H9 (cell line): ENCODE data around the gene LPAR6. TPM values are rescaled to one million over a fixed set of nuclear protein-coding genes. Genes with fewer than 3 reads are reported as not detected.
A peak's percentile ranks its signal among the peaks of the same experiment; 100 is the strongest.

Experiments used
- DNase-seq: peaks from one replicate; pipeline ENCODE4 v3.0.0-alpha.2; 2017
- H2AFZ ChIP-seq: one replicate; pipeline ENCODE4 v1.6.1; 2013; ENCODE audit warnings: mild to moderate bottlenecking, low read length, control low read depth, moderate library complexity
- H2AK5ac ChIP-seq: 2 replicates; pipeline ENCODE4 v1.6.1; 2013; ENCODE audit warnings: low read length, control low read depth, mixed read lengths; ENCODE audit not compliant: insufficient read length
- H2BK120ac ChIP-seq: one replicate; pipeline ENCODE4 v1.6.1; 2013; ENCODE audit warnings: low read depth, mild to moderate bottlenecking, low read length, control low read depth, inconsistent platforms; ENCODE audit not compliant: poor library complexity, severe bottlenecking
- H2BK12ac ChIP-seq: 2 replicates; pipeline ENCODE4 v1.6.1; 2013; ENCODE audit warnings: low read length, control low read depth, mixed read lengths, low read depth; ENCODE audit not compliant: insufficient read length
- H2BK15ac ChIP-seq: 2 replicates; pipeline ENCODE4 v1.6.1; 2013; ENCODE audit warnings: low read depth, low read length, control low read depth
- H2BK20ac ChIP-seq: one replicate; pipeline ENCODE4 v1.6.1; 2013; ENCODE audit warnings: low read depth, mild to moderate bottlenecking, low read length, control low read depth, inconsistent platforms; ENCODE audit not compliant: poor library complexity, severe bottlenecking
- H2BK5ac ChIP-seq: 2 replicates; pipeline ENCODE4 v1.6.1; 2013; ENCODE audit warnings: low read length, control low read depth, mixed read lengths; ENCODE audit not compliant: insufficient read length
- H3K14ac ChIP-seq: 2 replicates; pipeline ENCODE4 v1.6.1; 2013; ENCODE audit warnings: low read length, control low read depth; ENCODE audit not compliant: insufficient read depth
- H3K18ac ChIP-seq: 2 replicates; pipeline ENCODE4 v1.6.1; 2013; ENCODE audit warnings: low read depth, mild to moderate bottlenecking, mixed read lengths, low read length, control low read depth; ENCODE audit not compliant: insufficient read length
- H3K23ac ChIP-seq: 2 replicates; pipeline ENCODE4 v1.6.1; 2013; ENCODE audit warnings: low read length, control low read depth, mixed read lengths, low read depth; ENCODE audit not compliant: insufficient read length
- H3K23me2 ChIP-seq: 2 replicates; pipeline ENCODE4 v1.6.1; 2013; ENCODE audit warnings: low read depth, mild to moderate bottlenecking, mixed read lengths, low read length, control low read depth; ENCODE audit not compliant: insufficient read length, poor library complexity, severe bottlenecking
- H3K27ac ChIP-seq: 2 replicates; pipeline ENCODE4 v1.5.1; 2013; ENCODE audit warnings: low read length, control low read depth, mixed read lengths, low read depth; ENCODE audit not compliant: insufficient read length
- H3K27me3 ChIP-seq: 2 replicates; pipeline ENCODE4 v1.6.1; 2013; ENCODE audit warnings: low read length, control low read depth, inconsistent platforms; ENCODE audit not compliant: insufficient read depth
- H3K4ac ChIP-seq: 2 replicates; pipeline ENCODE4 v1.6.1; 2013; ENCODE audit warnings: low read depth, mild to moderate bottlenecking, control low read depth, inconsistent platforms, low read length, moderate library complexity
- H3K4me1 ChIP-seq: 2 replicates; pipeline ENCODE4 v1.6.1; 2013; ENCODE audit warnings: low read length, control low read depth, inconsistent platforms; ENCODE audit not compliant: insufficient read depth
- H3K4me2 ChIP-seq: 2 replicates; pipeline ENCODE4 v1.6.1; 2013; ENCODE audit warnings: low read length, control low read depth, mixed read lengths; ENCODE audit not compliant: insufficient read length, insufficient read depth
- H3K56ac ChIP-seq: 2 replicates; pipeline ENCODE4 v1.6.1; 2013; ENCODE audit warnings: low read depth, mild to moderate bottlenecking, mixed read lengths, low read length, control low read depth; ENCODE audit not compliant: insufficient read length
- H3K79me1 ChIP-seq: 2 replicates; pipeline ENCODE4 v1.6.1; 2013; ENCODE audit warnings: low read depth, mild to moderate bottlenecking, moderate library complexity, low read length, control low read depth, inconsistent platforms; ENCODE audit not compliant: insufficient read depth, poor library complexity, severe bottlenecking
- H3K79me2 ChIP-seq: 2 replicates; pipeline ENCODE4 v1.6.1; 2013; ENCODE audit warnings: low read length, control low read depth, inconsistent platforms; ENCODE audit not compliant: insufficient read depth
- H3K9ac ChIP-seq: 2 replicates; pipeline ENCODE4 v1.6.1; 2013; ENCODE audit warnings: low read length, control low read depth, mixed read lengths; ENCODE audit not compliant: insufficient read length; ENCODE audit errors: extremely low read depth
- H3K9me3 ChIP-seq: one replicate; pipeline ENCODE4 v1.6.1; 2013; ENCODE audit warnings: low read depth, low read length, inconsistent platforms; ENCODE audit not compliant: control insufficient read depth
- H3T11ph ChIP-seq: one replicate; pipeline ENCODE4 v1.6.1; 2013; ENCODE audit warnings: mild to moderate bottlenecking, low read length, control low read depth, inconsistent platforms
- H4K20me1 ChIP-seq: one replicate; pipeline ENCODE4 v1.6.1; 2013; ENCODE audit not compliant: control insufficient read depth, insufficient read length, insufficient read depth
- H4K5ac ChIP-seq: 2 replicates; pipeline ENCODE4 v1.6.1; 2013; ENCODE audit warnings: low read depth, mild to moderate bottlenecking, mixed read lengths, low read length, control low read depth; ENCODE audit not compliant: insufficient read length
- H4K8ac ChIP-seq: replicated peaks from 2 replicates; pipeline ENCODE4 v1.6.1; 2013; ENCODE audit warnings: low read length, control low read depth, mixed read lengths, low read depth; ENCODE audit not compliant: insufficient read length
- H4K91ac ChIP-seq: 2 replicates; pipeline ENCODE4 v1.6.1; 2013; ENCODE audit warnings: low read depth, mild to moderate bottlenecking, moderate library complexity, mixed read lengths, low read length, control low read depth; ENCODE audit not compliant: insufficient read length
- H3K27ac Mint-ChIP-seq, 3 experiments: 2 replicates in 2 of 3; 3 replicates in 1 of 3; pipeline ENCODE4 v1.8.0; 2020 to 2021; ENCODE audit warnings: mixed read lengths in 3 of 3, mild to moderate bottlenecking in 1 of 3, moderate library complexity in 1 of 3
- H3K27me3 Mint-ChIP-seq: 2 replicates; pipeline ENCODE4 v1.8.0; 2021; ENCODE audit warnings: low read depth, mild to moderate bottlenecking, moderate library complexity, mixed read lengths
- H3K36me3 Mint-ChIP-seq, 3 experiments: 2 replicates in 2 of 3; 3 replicates in 1 of 3; pipeline ENCODE4 v1.8.0; 2020 to 2021; ENCODE audit warnings: low read depth in 3 of 3, mixed read lengths in 3 of 3; ENCODE audit not compliant: insufficient read depth in 1 of 3
- H3K4me1 Mint-ChIP-seq, 2 experiments: 2 replicates each; pipeline ENCODE4 v1.8.0; 2020; ENCODE audit warnings: mixed read lengths in 2 of 2
- H3K4me3 Mint-ChIP-seq, 2 experiments: 2 replicates in 1 of 2; 3 replicates in 1 of 2; pipeline ENCODE4 v1.8.0; 2020 to 2021; ENCODE audit warnings: mild to moderate bottlenecking in 2 of 2, mixed read lengths in 2 of 2, moderate library complexity in 1 of 2
- H3K9me3 Mint-ChIP-seq, 2 experiments: 2 replicates in 1 of 2; 3 replicates in 1 of 2; pipeline ENCODE4 v1.8.0; 2020; ENCODE audit warnings: mild to moderate bottlenecking in 2 of 2, mixed read lengths in 2 of 2, moderate library complexity in 1 of 2
- CTCF ChIP-seq: fragments of 200-600 bp; sonication (generic); conservative IDR thresholded peaks from 3 replicates; pipeline ENCODE4 v1.8.0; 2021; ENCODE audit warnings: antibody characterized with exemption, mild to moderate bottlenecking
- WGBS: extraction: QIAGEN DNeasy Blood & Tissue Kit; methylation state at CpG from one replicate; pipeline ENCODE4 v1.1.7; 2013; ENCODE audit warnings: missing lambda C conversion rate, low lambda C conversion rate, mixed read lengths; ENCODE audit not compliant: insufficient read length; ENCODE audit errors: extremely low coverage; 5-methylcytosine and 5-hydroxymethylcytosine counted together
- total RNA-seq: library from RNA; stranded (reverse); gene quantifications from 2 replicates; pipeline ENCODE4 v1.2.1, GENCODE V29; 2021

Gene LPAR6
- total RNA-seq, 1 experiment from 2014 or later: 4.2 TPM

- Histone ChIP-seq H3K79me1 (no peaks in the 10 kb centered on the region), H4K5ac (no peak overlapping the region), H3K27ac (no peak overlapping the region), H2AK5ac (no peak overlapping the region), H3K4me1 (no peaks in the 10 kb centered on the region; the same call in 1 of the 2 replicates), H3K14ac (no peak overlapping the region), H2BK120ac (no peak overlapping the region), H2BK5ac (no peak overlapping the region), H2BK12ac (no peak overlapping the region), H3K27me3 (no peaks in the 10 kb centered on the region), H3K4ac (no peak overlapping the region), H4K20me1 (no peaks in the 10 kb centered on the region), H4K91ac (no peak overlapping the region), H3T11ph (no peak overlapping the region), H3K4me2 (peak overlapping the region; percentile 66), H3K23ac (no peak overlapping the region), H4K8ac (no peak overlapping the region), H2BK15ac (no peak overlapping the region), H3K9me3 (no peaks in the 10 kb centered on the region), H2BK20ac (no peak overlapping the region), H3K9ac (peak overlapping the region; percentile 36), H3K18ac (no peak overlapping the region), H3K79me2 (no peaks in the 10 kb centered on the region), H2AFZ (no peak overlapping the region), H3K56ac (no peak overlapping the region), H3K23me2 (no peaks in the 10 kb centered on the region)
- no CpG with 5 or more reads among the region's 13 CpGs for WGBS
- no peak for DNase-seq
- no peak for TF ChIP-seq CTCF
- Mint-ChIP-seq H3K27me3 (no peaks in the 10 kb centered on the region), H3K27ac (peak overlapping the region in 1 of 3 experiments; percentile 65; a peak in 3 of 7 replicates), H3K4me1 (peaks cover 22% of the 10 kb centered on the region in 2 experiments), H3K4me3 (peak overlapping the region; percentile 66 to 84), H3K36me3 (peaks cover 8 to 13% (median 13%) of the 10 kb centered on the region in 3 experiments), H3K9me3 (peaks cover 0 to 6% of the 10 kb centered on the region in 2 experiments; a peak in 3 of 5 replicates)
Measured at GRCh38 chr13:48411841-48412531, 927 bp downstream of the LPAR6 start.
